HepG2 (cell line): ENCODE results near the gene PARK7. TPM values are rescaled to one million over a fixed set of nuclear protein-coding genes. Genes with fewer than 3 reads are reported as not detected.

Experiments
- ATRX ChIP-seq: sonication (generic); formaldehyde crosslinking; IDR thresholded peaks from 2 replicates; pipeline ENCODE4 v1.4.0; 2020; ENCODE audit warnings: missing genetic modification reagents, borderline replicate concordance
- CHCHD3 ChIP-seq: sonication (generic); formaldehyde crosslinking; IDR thresholded peaks from 2 replicates; pipeline ENCODE4 v1.8.0; 2022; ENCODE audit warnings: mild to moderate bottlenecking, missing genetic modification reagents, moderate library complexity
- FOXK2 ChIP-seq: fragments of 450-650 bp; IDR thresholded peaks from 2 replicates; pipeline ENCODE4 v1.6.1; 2016
- KDM1A ChIP-seq: IDR thresholded peaks from 2 replicates; pipeline ENCODE4 v1.6.1; 2016; ENCODE audit warnings: missing compliant biosample characterization
- KDM2A ChIP-seq: sonication (generic); formaldehyde crosslinking; IDR thresholded peaks from 2 replicates; pipeline ENCODE4 v1.4.0; 2020; ENCODE audit warnings: low read depth, missing genetic modification reagents, borderline replicate concordance
- SMYD3 ChIP-seq: sonication (generic); formaldehyde crosslinking; IDR thresholded peaks from 2 replicates; pipeline ENCODE4 v1.8.1; 2023; ENCODE audit warnings: mild to moderate bottlenecking, missing genetic modification reagents
- TBX3 ChIP-seq: fragments of 450-650 bp; IDR thresholded peaks from 2 replicates; pipeline ENCODE4 v1.6.1; 2017; ENCODE audit warnings: antibody characterized with exemption, mild to moderate bottlenecking, inconsistent platforms, borderline replicate concordance
- YY1 ChIP-seq: IDR thresholded peaks from 2 replicates; pipeline ENCODE4 v1.6.1; 2011; ENCODE audit warnings: low read length, low read depth, moderate library complexity, mild to moderate bottlenecking; ENCODE audit not compliant: insufficient read depth, insufficient replicate concordance
- ZBTB42 ChIP-seq: sonication (generic); formaldehyde crosslinking; IDR thresholded peaks from 2 replicates; pipeline ENCODE4 v1.5.0; 2020; ENCODE audit warnings: mild to moderate bottlenecking, missing genetic modification reagents
- ZNF430 ChIP-seq: sonication (generic); formaldehyde crosslinking; IDR thresholded peaks from 2 replicates; pipeline ENCODE4 v1.9.0; 2021; ENCODE audit warnings: mild to moderate bottlenecking, missing genetic modification reagents
- ZNF432 ChIP-seq: sonication (generic); formaldehyde crosslinking; IDR thresholded peaks from 2 replicates; pipeline ENCODE4 v1.5.0; 2020; ENCODE audit warnings: missing genetic modification reagents, mild to moderate bottlenecking, borderline replicate concordance
- ZNF550 ChIP-seq: sonication (generic); formaldehyde crosslinking; IDR thresholded peaks from 2 replicates; pipeline ENCODE4 v1.4.0; 2020; ENCODE audit warnings: mild to moderate bottlenecking, missing genetic modification reagents, borderline replicate concordance
- polyA plus RNA-seq, 8 experiments: library from polyadenylated mRNA; depleted of rRNA in 3 of 8; stranded (reverse) in 7 of 8; unstranded in 1 of 8; fragments of >200 nt; fragmentation: Illumina TruSeq in 4 of 8; extraction: Trizol in 4 of 8; gene quantifications; 2 replicates each; pipeline versions ENCODE4 v1.2.1 to v1.2.3, GENCODE V29; 2011 to 2016; ENCODE audit warnings: low read depth in 4 of 8, missing spikeins in 1 of 8, mixed read lengths in 1 of 8; ENCODE audit not compliant: insufficient read depth in 1 of 8
- total RNA-seq, 5 experiments: library from RNA; depleted of rRNA; stranded (reverse); fragments of >200 nt; fragmentation: Illumina TruSeq; extraction: Trizol; gene quantifications; 2 replicates each; pipeline ENCODE4 v1.2.3, GENCODE V29; 2016; ENCODE audit warnings: low read depth in 1 of 5
- TF ChIP-seq, protein P1 (sequence below): sonication (generic); formaldehyde crosslinking; IDR thresholded peaks from 2 replicates; pipeline ENCODE4 v1.4.0; 2020; ENCODE audit warnings: mild to moderate bottlenecking, missing genetic modification reagents
- TF ChIP-seq, protein P2 (sequence below): sonication (generic); formaldehyde crosslinking; IDR thresholded peaks from 2 replicates; pipeline ENCODE4 v1.5.0; 2020; ENCODE audit warnings: mild to moderate bottlenecking, missing genetic modification reagents
- TF ChIP-seq, protein P3 (sequence below): sonication (generic); formaldehyde crosslinking; IDR thresholded peaks from 2 replicates; pipeline ENCODE4 v1.5.0; 2020; ENCODE audit warnings: missing genetic modification reagents
- TF ChIP-seq, protein P4 (sequence below): sonication (generic); formaldehyde crosslinking; IDR thresholded peaks from 2 replicates; pipeline ENCODE4 v1.5.1; 2020; ENCODE audit warnings: mild to moderate bottlenecking, missing genetic modification reagents
- TF ChIP-seq, protein P5 (sequence below): sonication (generic); formaldehyde crosslinking; IDR thresholded peaks from 2 replicates; pipeline ENCODE4 v1.4.0; 2020; ENCODE audit warnings: mild to moderate bottlenecking, missing genetic modification reagents

Gene PARK7
- total and polyA plus RNA-seq, 2 of the 13 experiments (the other 11 are each of a cell fraction or from before 2014, with no cell fraction given): 212 to 296 TPM

DNA sequence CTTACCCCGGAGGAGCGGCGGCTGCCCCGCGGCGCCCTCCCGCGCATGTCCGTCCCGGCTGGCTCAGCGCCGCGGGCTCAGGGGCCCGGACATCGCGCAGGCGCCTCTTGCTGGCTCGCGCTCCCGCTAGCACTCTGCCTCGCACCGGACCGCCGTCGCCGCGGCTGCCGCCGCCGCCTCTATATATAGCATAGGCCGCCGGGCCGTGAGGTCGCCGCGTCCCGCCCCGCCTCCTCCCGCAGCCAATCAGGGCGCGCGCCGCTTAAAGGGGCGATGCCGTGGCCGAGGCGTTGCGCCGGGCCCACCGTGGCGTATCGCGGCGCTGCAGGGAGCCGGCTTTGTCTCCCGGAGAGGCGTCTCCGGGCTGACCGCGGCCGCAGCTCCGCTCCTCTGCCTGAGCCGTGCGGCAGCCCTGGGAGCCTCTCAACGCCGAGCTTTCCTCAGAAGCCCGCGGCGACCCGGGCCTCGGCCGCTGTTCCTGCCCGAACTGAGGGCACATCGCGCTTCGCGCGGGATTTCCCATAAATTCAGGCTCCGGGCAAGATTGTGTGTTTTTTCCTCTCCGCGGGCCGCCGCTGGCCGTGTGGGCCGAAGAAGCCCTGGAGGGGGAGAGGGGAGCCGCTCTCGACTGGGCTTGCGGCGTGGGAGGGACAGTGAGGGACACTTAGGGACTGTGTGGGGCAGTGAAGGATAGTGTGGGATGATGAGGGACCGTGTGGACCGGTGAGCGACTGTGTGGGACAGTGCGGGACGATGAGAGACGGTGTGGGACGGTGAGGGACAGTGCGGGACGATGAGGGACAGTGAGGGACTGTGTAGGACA, 64.9 kb downstream of the PARK7 start, which contains the start of gene ERRFI1 (continued):
- TF ChIP-seq SMYD3 (CRISPR knock-in tag) (peak; percentile 67; the same call in 1 of the 2 replicates), ZNF430 (CRISPR knock-in tag) (peak; percentile 87), ZBTB42 (CRISPR knock-in tag) (no peak; the same call in 1 of the 2 replicates), KDM2A (CRISPR knock-in tag) (peak; percentile 79), KDM1A (CRISPR knock-in tag) (peak; percentile 15; the same call in 1 of the 2 replicates), ZNF432 (no peak), TBX3 (no peak), FOXK2 (no peak), ATRX (CRISPR knock-in tag) (no peak), ZNF550 (CRISPR knock-in tag) (no peak), YY1 (peak; percentile 78), CHCHD3 (CRISPR knock-in tag) (no peak; the same call in 1 of the 2 replicates)
- TF ChIP-seq, protein P1, sequence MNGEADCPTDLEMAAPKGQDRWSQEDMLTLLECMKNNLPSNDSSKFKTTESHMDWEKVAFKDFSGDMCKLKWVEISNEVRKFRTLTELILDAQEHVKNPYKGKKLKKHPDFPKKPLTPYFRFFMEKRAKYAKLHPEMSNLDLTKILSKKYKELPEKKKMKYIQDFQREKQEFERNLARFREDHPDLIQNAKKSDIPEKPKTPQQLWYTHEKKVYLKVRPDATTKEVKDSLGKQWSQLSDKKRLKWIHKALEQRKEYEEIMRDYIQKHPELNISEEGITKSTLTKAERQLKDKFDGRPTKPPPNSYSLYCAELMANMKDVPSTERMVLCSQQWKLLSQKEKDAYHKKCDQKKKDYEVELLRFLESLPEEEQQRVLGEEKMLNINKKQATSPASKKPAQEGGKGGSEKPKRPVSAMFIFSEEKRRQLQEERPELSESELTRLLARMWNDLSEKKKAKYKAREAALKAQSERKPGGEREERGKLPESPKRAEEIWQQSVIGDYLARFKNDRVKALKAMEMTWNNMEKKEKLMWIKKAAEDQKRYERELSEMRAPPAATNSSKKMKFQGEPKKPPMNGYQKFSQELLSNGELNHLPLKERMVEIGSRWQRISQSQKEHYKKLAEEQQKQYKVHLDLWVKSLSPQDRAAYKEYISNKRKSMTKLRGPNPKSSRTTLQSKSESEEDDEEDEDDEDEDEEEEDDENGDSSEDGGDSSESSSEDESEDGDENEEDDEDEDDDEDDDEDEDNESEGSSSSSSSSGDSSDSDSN (CRISPR knock-in tag): peak; percentile 88
- TF ChIP-seq, protein P2, sequence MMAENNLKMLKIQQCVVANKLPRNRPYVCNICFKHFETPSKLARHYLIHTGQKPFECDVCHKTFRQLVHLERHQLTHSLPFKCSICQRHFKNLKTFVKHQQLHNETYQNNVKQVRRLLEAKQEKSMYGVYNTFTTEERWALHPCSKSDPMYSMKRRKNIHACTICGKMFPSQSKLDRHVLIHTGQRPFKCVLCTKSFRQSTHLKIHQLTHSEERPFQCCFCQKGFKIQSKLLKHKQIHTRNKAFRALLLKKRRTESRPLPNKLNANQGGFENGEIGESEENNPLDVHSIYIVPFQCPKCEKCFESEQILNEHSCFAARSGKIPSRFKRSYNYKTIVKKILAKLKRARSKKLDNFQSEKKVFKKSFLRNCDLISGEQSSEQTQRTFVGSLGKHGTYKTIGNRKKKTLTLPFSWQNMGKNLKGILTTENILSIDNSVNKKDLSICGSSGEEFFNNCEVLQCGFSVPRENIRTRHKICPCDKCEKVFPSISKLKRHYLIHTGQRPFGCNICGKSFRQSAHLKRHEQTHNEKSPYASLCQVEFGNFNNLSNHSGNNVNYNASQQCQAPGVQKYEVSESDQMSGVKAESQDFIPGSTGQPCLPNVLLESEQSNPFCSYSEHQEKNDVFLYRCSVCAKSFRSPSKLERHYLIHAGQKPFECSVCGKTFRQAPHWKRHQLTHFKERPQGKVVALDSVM (CRISPR knock-in tag): peak; percentile 26; the same call in 1 of the 2 replicates
- TF ChIP-seq, protein P3, sequence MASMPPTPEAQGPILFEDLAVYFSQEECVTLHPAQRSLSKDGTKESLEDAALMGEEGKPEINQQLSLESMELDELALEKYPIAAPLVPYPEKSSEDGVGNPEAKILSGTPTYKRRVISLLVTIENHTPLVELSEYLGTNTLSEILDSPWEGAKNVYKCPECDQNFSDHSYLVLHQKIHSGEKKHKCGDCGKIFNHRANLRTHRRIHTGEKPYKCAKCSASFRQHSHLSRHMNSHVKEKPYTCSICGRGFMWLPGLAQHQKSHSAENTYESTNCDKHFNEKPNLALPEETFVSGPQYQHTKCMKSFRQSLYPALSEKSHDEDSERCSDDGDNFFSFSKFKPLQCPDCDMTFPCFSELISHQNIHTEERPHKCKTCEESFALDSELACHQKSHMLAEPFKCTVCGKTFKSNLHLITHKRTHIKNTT (CRISPR knock-in tag): no peak
- TF ChIP-seq, protein P4, sequence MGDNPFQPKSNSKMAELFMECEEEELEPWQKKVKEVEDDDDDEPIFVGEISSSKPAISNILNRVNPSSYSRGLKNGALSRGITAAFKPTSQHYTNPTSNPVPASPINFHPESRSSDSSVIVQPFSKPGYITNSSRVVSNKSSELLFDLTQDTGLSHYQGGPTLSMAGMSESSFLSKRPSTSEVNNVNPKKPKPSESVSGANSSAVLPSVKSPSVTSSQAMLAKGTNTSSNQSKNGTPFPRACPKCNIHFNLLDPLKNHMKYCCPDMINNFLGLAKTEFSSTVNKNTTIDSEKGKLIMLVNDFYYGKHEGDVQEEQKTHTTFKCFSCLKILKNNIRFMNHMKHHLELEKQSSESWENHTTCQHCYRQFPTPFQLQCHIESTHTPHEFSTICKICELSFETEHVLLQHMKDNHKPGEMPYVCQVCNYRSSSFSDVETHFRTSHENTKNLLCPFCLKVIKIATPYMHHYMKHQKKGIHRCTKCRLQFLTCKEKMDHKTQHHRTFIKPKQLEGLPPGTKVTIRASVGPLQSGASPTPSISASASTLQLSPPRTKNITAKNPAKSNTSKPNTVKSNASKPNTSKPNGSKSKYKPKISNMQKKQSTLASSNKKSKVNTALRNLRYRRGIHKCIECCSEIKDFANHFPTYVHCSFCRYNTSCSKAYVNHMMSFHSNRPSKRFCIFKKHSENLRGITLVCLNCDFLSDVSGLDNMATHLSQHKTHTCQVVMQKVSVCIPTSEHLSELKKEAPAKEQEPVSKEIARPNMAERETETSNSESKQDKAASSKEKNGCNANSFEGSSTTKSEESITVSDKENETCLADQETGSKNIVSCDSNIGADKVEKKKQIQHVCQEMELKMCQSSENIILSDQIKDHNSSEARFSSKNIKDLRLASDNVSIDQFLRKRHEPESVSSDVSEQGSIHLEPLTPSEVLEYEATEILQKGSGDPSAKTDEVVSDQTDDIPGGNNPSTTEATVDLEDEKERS (CRISPR knock-in tag): no peak
- TF ChIP-seq, protein P5, sequence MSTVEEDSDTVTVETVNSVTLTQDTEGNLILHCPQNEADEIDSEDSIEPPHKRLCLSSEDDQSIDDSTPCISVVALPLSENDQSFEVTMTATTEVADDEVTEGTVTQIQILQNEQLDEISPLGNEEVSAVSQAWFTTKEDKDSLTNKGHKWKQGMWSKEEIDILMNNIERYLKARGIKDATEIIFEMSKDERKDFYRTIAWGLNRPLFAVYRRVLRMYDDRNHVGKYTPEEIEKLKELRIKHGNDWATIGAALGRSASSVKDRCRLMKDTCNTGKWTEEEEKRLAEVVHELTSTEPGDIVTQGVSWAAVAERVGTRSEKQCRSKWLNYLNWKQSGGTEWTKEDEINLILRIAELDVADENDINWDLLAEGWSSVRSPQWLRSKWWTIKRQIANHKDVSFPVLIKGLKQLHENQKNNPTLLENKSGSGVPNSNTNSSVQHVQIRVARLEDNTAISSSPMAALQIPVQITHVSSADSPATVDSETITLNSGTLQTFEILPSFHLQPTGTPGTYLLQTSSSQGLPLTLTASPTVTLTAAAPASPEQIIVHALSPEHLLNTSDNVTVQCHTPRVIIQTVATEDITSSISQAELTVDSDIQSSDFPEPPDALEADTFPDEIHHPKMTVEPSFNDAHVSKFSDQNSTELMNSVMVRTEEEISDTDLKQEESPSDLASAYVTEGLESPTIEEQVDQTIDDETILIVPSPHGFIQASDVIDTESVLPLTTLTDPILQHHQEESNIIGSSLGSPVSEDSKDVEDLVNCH (CRISPR knock-in tag): 0 out of 2 replicates have a peak, but pooled peaks have one; percentile 54
